GM19025 (cell line): Measurements from ENCODE around the gene RNU1-2.
"Not testable (repeated sequence)": the region's sequence is repeated elsewhere in the genome, so short reads cannot be mapped to it uniquely, and the experiment has no call there.

Experiments used
- ATAC-seq: cut with Tn5 transposase; IDR thresholded peaks from one replicate; pipeline ENCODE4 v1.9.1; 2021; ENCODE audit warnings: mild to moderate bottlenecking, low read depth, moderate library complexity; ENCODE audit not compliant: unreplicated experiment

The RNU1-2 gene

DNA sequence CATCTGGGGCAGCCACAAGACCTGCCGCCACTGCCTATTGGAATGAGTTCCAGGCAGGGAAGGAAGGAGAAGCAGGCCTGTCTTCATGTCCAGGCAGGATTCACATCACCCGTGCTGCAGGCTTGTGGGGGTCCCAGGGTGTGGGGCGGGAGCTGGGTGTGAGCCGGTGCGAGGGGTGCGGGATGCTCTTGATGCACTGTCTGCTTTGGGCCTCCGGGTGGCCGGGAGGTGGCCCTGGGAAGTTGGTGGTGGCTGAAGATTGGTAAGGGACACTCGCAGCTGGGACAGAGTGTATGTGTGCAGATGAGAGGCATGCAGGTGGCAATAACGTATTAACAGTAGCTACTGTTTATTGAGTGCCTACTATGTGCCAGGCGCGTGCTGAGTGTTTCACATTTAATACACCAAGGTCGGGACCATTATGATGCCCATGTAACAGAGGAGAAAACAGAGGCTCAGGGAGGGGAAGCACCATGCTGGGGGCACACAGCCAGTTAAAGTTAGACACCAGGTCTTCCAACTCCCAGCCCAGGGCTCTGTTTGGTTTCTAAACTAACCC, 29.2 kb downstream of the RNU1-2 start:
- no peak for ATAC-seq

- ATAC-seq: no peak
Observed at GRCh38 chr1:16925635-16926490, 30.1 kb downstream of the RNU1-2 start.

DNA sequence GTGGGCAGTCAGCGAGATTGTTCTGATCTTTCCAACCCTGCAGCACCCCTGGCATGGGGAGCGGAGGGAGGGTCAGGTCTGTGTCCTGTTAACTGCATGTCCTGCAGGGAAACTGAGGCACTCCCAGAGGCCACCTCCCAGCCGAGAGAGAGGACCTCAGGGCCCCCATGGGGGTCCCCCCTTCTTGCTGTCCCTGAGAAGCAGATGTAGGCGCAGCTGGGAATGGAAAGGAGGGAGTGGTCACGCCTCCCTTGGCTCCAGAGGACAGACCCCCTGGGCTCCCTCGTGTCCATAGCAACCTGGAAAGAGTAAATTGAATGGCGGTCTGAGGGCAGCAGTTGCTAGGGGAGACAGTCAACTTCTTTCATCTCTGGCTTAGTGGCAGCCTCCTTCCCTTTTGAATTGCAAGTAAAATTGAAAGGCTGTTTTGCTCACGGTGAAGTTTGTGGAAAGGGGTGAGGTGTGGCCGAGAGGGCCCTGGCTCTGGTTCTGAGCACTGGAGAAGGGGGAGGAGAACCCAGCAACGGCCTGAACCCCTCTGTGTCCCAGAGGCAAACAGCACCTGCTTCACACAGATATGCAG, 30.8 kb downstream of the RNU1-2 start:
- no peak for ATAC-seq

DNA sequence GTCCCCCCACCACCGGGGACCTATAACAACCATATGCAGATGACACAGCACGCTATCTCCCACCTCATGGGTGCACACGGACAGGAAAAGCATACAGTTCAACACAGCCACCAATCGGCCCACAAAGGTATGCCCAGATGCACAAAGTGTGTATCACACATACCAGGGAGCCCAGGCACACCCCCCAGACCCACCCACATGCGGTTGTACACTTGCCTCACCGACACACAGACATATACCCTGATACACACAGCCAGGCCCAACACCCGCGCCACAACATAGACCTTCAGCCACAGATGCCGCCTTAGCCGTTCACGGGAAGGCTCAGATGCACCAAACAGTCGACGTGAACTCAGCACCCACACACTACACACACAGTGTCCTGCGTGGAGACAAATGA, 31.5 kb downstream of the RNU1-2 start:
- ATAC-seq: no peak

GRCh38 chr1:16927711-16928485, 32.1 kb downstream of the RNU1-2 start:
- ATAC-seq: no peak

DNA sequence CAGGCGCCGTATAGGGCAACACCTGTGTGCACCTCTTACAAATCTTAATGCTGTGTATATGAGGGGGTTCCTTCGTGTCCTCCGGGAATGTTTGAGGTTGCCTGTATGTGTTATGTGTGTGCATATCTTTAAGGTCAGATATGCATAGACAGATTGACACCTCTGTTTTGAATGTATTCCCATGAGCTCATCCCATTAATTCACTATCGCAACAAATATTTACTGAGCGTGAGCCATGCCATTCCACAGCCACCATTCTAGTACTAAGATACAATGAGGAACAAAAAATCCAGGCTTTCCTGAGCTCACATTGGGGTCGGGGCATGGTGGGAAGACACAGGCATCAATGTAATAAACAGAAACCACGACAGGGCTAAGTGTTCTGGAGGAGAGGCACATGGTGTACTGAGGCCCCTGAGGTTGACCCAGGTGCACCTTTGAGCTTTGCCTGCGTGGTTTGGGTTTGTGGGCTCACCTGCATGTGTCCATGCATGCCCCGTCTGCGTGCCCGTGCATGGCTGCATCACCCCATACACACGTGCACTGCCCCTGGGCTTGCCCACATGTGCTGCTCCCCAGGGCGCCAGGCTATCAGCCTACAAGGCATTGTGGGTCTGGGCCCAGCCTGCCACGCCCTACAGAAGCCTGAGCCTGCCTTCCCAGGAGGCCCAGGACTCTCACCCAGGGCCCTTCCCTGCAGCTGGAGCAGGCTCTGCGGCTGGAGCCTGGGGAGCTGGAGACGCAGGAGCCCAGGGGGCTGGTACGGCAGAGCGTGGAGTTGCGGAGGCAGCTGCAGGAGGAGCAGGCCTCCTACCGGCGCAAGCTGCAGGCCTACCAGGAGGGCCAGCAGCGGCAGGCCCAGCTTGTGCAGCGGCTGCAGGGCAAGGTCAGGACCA, 33.6 kb downstream of the RNU1-2 start:
- ATAC-seq: not testable (repeated sequence)

- ATAC-seq: not testable (repeated sequence)
Observed at GRCh38 chr1:16931206-16931934, 35.6 kb downstream of the RNU1-2 start.

GRCh38 chr1:16933945-16934344, 38.2 kb downstream of the RNU1-2 start:
- not testable (repeated sequence) for ATAC-seq

- ATAC-seq: not testable (repeated sequence)
Observed at GRCh38 chr1:16936580-16936979, 40.8 kb downstream of the RNU1-2 start.

- ATAC-seq: no peak
Observed at GRCh38 chr1:16938351-16939321, 42.9 kb downstream of the RNU1-2 start.

GRCh38 chr1:16939386-16940180, 43.8 kb downstream of the RNU1-2 start:
- ATAC-seq: not testable (repeated sequence)

DNA sequence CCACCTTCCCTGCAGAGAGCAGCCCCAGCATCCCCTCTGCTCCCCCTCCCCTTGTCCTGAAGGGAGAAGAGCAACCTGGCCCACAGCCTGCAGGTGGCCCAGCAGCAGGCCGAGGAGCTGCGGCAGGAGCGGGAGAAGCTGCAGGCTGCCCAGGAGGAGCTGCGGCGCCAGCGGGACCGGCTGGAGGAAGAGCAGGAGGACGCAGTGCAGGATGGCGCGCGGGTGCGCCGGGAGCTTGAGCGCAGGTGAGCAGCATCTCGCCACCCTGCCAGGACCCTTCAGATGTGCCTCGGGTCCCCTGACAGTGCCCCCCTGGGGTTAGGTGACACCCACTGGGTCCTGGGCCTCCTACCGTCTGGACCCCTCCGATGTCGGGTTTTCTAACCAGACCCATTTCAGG, 48.3 kb downstream of the RNU1-2 start:
- ATAC-seq: no peak

DNA sequence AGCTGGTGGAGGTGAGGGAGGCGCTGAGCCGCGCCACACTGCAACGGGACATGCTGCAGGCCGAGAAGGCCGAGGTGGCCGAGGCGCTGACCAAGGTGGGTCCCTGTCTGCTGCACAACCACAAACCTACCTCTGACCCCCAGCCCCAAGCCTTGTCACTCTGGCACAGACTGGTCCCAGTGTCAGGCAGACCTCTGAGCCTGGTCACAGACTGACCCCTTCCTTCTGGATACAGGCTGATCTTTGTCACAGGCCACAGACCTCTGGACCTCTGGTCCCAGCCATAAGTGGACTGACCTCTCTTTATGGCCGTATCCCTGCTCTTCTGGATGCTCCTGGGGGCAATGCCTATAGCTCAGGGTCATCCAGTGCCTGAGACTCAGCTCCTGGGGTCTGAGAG, 49.7 kb downstream of the RNU1-2 start:
- ATAC-seq: not testable (repeated sequence)
